ENCODE results near the gene TAF1.
"Not testable (repeated sequence)": the region's sequence is repeated elsewhere in the genome, so short reads cannot be mapped to it uniquely, and the experiment has no call there.

TAF1 gene, protein sequence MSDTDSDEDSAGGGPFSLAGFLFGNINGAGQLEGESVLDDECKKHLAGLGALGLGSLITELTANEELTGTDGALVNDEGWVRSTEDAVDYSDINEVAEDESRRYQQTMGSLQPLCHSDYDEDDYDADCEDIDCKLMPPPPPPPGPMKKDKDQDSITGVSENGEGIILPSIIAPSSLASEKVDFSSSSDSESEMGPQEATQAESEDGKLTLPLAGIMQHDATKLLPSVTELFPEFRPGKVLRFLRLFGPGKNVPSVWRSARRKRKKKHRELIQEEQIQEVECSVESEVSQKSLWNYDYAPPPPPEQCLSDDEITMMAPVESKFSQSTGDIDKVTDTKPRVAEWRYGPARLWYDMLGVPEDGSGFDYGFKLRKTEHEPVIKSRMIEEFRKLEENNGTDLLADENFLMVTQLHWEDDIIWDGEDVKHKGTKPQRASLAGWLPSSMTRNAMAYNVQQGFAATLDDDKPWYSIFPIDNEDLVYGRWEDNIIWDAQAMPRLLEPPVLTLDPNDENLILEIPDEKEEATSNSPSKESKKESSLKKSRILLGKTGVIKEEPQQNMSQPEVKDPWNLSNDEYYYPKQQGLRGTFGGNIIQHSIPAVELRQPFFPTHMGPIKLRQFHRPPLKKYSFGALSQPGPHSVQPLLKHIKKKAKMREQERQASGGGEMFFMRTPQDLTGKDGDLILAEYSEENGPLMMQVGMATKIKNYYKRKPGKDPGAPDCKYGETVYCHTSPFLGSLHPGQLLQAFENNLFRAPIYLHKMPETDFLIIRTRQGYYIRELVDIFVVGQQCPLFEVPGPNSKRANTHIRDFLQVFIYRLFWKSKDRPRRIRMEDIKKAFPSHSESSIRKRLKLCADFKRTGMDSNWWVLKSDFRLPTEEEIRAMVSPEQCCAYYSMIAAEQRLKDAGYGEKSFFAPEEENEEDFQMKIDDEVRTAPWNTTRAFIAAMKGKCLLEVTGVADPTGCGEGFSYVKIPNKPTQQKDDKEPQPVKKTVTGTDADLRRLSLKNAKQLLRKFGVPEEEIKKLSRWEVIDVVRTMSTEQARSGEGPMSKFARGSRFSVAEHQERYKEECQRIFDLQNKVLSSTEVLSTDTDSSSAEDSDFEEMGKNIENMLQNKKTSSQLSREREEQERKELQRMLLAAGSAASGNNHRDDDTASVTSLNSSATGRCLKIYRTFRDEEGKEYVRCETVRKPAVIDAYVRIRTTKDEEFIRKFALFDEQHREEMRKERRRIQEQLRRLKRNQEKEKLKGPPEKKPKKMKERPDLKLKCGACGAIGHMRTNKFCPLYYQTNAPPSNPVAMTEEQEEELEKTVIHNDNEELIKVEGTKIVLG (N-terminal part only)

DNA sequence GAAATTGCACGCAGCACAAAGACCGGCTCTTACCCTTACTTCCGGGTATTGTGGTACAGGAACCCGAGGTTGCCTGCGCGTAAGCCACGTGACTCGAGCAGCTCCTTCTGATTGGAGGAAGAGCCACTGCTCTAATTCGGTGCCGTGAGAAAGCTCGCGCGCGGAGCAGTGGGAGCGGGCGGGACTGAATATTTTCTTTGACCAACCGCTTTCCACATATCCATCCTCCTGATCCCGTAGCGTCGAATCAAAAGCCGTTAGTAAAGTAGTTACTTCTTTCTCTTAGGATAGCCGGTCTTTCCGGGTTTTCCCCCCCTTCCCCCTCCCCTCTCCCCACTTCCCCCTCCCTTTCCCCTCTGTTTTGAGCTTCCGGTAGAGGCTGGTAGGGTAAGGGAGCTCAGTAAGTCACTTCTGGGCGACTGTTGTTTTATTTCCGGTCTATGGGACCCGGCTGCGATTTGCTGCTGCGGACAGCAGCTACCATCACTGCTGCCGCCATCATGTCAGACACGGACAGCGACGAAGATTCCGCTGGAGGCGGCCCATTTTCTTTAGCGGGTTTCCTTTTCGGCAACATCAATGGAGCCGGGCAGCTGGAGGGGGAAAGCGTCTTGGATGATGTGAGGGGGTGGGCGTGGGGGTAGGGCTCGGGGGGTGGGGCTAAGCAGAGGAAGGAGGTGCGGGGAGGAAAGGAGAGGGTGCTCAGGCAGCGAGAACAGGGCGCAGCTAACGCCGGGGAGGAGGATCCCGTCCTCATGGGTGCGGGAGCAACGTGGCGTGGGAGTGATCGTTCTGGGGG lies at the start of gene TAF1:
TSS of gene TAF1 (plus strand) at position 483 of the 799 bp plus-strand sequence. CDS start at position 501, 18 bp downstream.
- DNase-seq, result peak; percentile 98

DNA sequence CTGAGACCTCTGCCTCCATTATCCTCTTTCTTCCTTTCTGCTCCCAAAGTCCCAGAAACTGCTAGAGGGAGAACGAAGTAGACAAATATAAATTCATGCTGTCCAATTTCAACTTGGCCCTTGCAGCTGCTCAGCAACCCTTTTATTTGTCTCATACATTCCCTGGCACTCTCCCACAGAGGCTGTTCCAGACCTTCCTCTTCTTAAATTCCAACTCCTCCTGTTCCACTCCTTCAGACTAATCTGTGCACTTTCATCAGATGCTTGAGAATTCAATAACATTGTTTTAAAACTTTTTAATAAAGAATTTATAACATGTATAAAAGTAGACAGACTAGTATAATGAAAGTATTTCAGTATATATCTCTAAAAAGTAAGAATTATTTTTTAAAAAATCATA lies 49.2 kb upstream of the TAF1 start:
- not testable (repeated sequence) for DNase-seq

DNA sequence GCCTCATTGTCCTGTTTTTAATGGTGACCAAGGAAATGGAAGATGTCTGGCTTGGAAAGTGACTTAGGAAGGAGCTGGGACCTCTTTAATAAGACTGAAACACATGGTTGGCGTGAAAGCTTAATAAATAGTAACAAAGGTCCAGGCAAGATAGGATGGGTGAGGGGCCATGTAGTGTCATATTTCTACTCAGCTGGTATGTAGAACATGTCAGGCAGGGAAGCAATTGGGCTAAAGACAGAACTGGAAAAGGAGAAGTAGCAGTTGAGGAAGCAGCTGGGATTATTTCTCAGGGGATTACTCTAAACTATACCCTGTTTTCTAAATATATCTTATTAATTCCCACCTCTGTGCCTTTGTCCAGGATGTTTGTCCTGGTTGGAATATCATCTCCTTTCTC lies 46.0 kb upstream of the TAF1 start:
- DNase-seq, result no peak

DNA sequence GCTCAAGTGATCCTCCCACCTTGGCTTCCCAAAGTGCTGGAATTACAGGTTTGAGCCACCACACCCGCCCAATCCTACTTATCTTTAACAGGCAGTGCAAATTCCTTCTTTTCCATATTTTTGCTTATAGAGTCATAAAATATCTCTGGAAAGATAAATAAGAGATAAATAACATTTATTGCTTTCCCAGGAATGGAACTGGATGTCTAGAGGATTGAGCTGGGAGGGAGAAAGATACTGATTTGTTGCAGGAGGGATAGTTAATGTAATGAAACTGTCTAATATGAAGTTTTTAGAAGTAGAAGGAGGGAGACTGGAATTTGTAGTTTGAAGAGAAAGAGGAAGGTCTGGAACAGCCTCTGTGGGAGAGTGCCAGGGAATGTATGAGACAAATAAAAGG lies 44.4 kb upstream of the TAF1 start:
- DNase-seq, result no peak

DNA sequence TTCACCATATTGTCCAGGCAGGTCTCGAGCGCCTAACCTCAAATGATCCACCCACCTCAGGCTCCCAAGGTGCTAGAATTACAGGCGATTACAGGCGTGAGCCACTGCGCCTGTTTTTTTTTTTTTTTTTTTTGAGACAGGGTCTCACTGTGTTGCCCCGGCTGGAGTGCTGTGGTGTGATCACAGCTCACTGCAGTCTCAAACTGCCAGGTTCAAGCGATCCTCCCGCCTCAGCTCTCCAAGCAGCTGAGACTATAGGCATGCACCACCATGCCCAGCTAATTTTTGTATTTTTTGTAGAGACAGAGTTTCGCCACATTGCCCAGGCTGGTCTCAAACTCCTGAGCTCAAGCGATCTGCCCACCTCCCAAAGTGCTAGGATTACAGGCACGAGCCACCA lies 41.7 kb upstream of the TAF1 start:
- not testable (repeated sequence) for DNase-seq

DNA sequence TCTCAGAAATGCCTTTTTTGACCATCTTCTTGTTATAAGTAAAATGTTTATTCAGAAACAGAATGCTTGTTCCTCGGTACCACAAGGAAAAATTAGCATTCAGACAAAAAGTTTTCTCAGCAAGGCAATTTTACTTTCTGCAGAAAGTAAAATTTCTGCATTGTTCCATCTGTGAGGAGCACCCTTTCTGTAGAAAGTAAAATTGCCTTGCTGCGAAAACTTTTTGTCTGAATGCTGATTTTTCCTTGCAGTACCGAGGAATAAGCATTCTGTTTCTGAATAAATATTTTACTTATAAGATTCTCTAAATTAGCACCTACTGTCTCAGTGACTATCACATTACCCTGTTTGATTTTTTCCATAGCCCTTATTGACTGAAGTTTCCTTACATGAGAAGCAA lies 39.8 kb upstream of the TAF1 start:
- DNase-seq, result no peak

DNA sequence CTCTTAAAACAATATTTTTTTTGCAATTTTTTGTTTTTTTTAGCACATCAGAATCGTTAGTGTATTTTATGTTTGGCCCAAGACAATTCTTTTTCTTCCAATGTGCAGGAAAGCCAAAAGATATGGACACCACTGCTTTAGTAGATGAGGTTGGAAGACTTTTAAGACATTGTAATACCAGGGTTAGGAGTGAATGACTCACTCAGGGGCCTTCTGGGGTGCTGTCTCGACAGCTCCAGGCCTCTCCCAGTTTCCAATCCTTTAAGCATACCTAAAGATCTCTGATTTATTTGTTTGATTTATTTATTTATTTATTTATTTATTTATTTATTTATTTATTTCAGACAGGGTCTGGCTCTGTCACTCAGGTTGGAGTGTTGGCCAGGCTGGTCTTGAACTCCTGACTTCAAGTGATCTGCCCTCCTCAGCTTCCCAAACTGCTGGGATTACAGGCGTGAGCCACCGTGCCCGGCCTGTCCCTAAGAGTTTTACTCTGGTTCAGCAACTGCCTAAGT lies 16.9 kb upstream of the TAF1 start:
- DNase-seq, result not testable (repeated sequence)

DNA sequence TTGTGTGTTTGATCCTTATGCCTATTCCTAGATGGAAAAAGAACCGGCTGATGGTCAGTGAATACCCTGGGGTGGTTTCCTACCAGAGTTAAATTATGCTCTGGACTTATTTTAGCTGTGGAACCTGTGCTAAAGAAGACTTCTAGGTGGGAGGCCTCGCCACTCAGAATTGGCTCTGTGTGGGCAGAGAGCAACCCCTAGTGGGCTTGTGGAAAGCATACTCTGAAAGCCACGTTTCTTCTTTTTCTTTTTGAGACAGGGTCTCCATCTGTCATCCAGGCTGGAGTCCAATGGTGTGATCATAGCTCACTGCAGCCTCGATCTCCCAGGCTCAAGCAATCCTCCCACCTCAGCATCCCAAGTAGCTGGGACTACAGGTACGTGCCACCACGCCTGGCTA lies 16.3 kb upstream of the TAF1 start:
- DNase-seq, result not testable (repeated sequence)

DNA sequence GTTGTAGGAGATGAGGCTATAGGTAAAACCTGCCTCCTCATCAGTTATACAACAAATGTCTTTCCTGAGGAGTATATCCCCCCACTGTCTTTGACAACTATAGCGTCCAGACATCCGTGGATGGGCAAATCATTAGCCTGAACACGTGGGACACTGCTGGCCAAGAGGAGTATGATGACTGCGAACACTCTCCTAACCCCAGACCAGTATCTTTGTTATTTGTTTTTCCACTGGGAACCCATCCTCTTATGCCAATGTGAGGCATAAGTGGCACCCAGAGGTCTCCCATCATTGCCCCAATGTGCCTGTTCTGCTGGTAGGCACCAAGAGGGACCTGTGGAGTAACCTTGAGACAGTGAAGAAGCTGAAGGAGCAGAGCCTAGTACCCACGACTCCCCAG lies 13.7 kb upstream of the TAF1 start:
- not testable (repeated sequence) for DNase-seq

DNA sequence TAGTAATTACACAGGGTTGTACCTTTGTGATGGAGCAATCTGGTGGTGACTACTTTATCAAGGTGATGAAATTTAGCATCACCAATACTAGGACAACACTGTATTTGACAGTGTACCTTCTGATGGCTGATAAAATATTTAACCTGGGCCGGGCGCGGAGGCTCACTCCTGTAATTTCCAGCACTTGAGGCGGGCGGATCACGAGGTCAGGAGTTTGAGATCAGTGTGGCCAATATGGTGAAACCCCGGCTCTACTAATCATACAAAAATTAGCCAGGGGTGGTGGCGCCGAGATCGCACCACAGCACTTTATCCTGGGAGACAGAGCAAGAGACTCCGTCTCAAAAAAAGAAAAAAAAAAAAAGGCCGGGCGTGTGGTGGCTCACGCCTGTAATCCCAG lies 1.9 kb upstream of the TAF1 start:
- no peak for DNase-seq

DNA sequence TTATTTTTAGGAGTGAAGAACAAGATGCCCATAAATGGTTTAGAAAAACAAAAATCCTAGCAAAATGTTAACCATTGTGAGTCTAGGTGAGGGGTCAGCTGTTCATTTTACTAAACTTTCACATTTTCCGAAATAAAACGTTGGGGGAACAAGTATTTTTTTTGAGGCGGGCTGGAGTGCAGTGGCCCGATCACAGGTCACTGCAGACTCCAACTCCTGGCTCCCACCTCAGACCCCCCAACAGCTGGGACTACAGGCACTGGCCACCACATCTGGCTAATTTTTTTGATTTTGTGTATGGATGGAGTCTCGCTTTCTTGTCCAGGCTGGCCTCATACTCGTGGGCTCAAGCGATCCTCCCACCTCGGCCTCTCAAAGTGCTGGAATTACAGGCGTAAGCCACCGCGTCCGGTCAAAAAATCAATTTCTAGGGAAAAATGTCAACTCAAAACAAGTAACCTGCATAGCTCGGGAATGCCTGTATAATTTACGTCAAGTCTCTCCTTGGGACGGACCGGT lies 742 bp upstream of the TAF1 start:
- DNase-seq, result no peak

DNA sequence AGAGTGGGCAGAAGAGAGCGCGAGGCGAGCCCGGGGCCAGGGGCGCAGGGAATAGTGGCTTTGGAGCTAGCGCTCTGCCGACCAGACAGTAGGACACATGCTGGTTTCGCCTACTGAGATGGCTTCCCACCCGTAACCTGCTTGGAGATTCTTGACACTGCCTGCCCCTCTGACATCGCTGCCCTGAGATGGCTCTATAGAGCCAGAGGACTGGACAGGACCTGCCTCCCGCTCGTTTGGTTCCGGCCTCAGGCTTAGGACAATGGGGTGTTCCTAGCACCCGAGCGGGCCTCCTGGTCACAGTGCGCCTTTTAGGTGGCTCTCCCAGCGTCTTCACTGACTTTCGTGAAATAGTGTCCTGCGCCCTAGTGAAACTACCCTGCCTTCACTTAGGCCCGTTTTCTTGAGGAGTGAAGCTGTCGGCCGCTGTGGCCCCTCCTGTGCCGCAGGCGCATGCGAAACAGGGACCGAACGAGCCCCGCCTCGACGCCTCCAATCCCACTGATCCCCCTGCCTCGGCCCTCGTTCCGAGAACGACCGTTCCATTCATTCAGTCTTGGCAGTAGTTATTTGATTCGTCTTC lies 608 bp downstream of the TAF1 start:
- peak; percentile 20 for DNase-seq

DNA sequence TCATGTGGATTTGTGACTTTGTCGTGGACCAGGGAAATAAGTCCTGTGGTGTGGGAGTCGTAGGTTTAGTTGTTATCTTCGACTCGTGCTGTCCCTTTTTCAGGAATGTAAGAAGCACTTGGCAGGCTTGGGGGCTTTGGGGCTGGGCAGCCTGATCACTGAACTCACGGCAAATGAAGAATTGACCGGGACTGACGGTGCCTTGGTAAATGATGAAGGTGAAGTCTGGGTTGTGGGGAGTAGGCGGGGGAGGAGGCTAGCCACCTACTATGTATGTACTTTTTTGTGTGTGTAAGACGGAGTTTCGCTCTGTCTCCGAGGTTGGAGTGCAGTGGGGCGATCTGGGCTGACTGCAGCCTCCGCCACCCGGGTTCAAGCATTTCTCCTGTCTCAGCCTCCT lies 1.2 kb downstream of the TAF1 start:
- DNase-seq, result no peak

DNA sequence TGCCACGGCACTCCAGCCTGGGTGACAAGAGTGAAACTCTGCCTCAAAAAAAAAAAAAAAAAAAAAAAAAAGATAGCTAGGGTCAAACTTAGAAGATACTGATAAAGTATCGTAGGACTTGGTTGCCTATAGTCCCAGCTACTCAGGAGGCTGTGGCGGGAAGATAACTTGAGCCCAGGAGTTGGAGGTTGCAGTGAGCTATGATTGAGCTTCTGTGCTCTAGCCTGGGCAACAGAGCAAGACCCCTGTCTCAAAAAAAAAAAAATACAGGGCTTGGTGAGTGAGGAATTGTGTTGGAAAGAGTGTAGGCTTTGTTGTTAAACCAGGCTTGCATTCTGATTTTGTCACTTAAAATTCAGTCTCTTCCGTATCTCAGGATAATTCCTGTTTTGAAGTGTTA lies 6.2 kb downstream of the TAF1 start:
- DNase-seq, result no peak

DNA sequence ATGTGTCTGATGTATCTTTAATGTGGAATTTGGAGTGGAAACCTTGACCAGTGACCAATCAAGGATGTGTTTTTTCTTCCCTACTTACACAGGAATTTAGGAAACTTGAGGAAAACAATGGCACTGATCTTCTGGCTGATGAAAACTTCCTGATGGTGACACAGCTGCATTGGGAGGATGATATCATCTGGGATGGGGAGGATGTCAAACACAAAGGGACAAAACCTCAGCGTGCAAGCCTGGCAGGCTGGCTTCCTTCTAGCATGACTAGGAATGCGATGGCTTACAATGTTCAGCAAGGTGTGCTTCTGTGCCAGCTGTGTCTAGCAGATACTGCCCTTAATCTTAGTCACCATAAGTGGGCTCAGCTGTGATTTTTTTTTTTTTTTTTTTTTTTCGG lies 12.6 kb downstream of the TAF1 start:
- no peak for DNase-seq

DNA sequence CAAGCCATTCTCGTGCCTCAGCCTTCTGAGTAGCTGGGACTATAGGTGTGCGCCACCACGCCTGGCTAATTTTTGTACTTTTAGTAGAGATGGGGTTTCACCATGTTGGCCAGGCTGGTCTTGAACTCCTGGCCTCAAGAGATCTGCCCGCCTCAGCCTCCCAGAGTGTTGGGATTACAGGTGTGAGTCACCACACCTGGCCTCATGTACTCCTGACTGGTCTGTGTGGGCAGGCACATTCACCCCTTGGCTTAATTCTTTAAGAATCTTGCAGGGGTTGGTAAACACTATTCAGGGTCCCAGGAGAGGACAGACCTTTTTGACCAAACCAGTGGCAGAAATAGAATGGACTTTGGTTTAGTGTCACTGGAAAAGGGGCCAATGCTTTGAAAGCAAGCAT lies 25.6 kb downstream of the TAF1 start:
- DNase-seq, result not testable (repeated sequence)

DNA sequence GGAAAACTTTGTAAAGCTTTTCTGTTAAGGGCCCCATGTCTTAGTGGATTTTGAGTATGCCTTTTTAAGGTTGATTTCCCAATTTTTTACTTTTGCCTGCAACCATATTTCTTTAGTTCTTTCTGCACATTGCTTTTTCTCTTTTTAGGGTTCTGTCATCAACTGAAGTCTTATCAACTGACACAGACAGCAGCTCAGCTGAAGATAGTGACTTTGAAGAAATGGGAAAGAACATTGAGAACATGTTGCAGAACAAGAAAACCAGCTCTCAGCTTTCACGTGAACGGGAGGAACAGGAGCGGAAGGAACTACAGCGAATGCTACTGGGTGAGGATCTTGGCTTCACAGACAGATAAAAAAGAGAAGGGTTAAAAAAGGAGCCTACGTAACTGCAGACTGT lies 27.8 kb downstream of the TAF1 start:
- DNase-seq, result no peak

DNA sequence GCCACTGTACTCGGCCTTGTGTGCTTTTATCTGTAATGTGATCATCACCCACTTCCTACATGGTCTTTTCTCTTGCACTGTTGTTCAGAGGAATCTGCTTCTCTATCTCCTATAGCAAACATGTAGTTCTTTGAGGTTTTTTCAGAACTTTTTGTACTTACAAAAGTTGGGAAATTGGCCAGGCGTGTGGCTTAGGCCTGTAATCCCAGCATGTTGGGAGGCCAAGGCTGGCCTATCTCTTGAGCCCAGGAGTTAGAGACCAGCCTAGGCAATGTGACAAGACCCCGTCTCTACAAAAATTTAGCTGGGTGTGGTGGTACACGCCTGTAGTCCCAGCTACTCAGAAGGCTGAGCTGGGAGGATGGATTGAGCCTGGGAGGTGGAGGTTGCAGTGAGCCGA lies 30.4 kb downstream of the TAF1 start:
- no peak for DNase-seq

DNA sequence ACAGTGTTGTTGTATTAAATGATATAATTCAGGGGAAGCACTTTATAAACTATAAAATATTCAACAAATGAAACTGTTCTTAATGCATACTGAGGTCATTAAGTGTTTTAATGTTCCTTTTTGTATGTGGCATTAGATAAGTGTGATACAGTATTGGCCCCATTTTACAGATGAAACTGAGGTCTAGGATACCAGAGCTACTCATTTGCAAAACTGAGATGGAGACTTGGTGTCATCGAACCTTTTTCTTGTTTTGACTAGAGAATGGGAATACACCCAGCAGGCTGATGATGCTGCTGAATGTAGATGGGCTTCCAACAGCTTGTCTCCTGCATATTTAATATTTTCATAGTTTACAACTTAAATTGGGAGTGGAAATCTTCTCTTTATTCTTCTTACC lies 34.6 kb downstream of the TAF1 start:
- DNase-seq, result no peak

DNA sequence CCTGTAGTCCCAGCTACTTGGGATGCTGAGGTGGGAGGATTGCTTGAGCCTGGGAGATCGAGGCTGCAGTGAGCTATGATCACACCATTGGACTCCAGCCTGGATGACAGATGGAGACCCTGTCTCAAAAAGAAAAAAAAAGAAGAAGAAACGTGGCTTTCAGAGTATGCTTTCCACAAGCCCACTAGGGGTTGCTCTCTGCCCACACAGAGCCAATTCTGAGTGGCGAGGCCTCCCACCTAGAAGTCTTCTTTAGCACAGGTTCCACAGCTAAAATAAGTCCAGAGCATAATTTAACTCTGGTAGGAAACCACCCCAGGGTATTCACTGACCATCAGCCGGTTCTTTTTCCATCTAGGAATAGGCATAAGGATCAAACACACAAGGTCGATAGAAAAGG lies 50.1 kb downstream of the TAF1 start:
- DNase-seq, result not testable (repeated sequence)

DNA sequence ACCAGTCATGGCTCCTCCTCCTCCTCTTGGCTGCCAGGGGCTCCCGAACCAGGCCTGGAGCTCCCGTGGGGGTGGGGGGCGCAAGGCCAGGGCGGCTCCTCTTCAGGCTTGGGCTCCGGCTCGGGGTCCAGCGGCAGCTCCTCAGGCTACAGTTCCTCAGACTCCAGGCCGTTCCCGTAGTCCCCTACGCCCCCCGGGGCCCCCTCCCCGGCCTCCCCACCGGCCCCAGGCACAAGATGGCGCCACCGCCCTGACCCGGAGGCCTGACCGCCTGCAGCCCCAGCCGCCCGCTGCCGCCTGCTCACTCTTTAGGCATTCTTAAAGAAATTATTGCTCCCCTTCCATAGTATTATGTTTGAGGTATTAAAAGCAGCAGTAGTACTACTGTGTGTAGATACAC lies 54.5 kb downstream of the TAF1 start:
- DNase-seq, result no peak
